KBM-7 (cell line): Measurements from ENCODE around the gene PAX4.
A peak's percentile ranks its signal among the peaks of the same experiment; 100 is the strongest.
"Not testable (repeated sequence)": the region's sequence is repeated elsewhere in the genome, so short reads cannot be mapped to it uniquely, and the experiment has no call there.

ENCODE experiments used
- DNase-seq: peaks from one replicate; pipeline ENCODE4 v3.0.0-alpha.2; 2015
- in situ Hi-C: fragments of 300-500 bp; cut with MboI; formaldehyde crosslinking; loops from 2 replicates; pipeline ENCODE4 v1.14.3; 2020; ENCODE audit warnings: low sequenced_read_pairs, low pct_unique_long_range_greater_than_20kb, mixed read lengths

Gene PAX4

DNA sequence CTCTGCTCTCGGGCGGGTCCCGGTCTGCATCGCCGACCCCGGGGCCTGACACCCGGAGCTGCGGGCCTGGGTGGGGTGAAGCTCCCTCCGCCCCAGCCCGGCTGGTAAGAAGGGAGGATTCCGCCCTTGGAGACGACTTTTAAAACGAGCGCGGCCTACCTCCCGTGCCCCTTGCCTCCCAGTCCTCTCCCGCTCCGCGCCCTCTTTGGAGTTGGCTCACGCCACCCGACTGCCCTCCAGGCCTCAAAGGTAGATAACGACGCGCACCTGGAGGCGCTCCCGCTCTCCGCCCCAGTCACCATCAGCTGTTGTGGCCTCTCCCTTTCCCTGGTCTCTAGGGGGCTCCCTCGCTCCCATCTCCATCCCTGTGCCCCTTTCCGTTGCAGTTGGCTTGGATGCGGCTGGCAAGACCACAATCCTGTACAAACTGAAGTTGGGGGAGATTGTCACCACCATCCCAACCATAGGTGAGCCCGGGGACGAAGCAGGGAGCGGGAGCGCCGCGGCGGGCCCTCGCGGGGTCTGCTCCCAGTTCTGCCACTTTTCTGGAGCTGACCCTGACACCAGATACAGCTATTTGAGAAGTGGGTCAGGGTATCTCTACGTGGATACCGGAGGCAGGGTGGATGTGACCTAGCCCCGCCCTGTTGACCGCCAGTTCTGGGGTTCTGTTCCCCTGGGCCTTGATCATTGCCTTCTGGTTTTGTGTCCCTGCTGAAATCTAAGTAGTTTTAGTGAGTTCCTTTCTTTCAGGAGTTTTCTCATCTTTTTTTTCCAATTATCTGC lies 29.1 kb downstream of the PAX4 start:
- in situ Hi-C loops: no loop called here
- DNase-seq: peak; percentile 55

- in situ Hi-C loops: no loop called here
- DNase-seq: peak; percentile 43
These were observed 29.8 kb downstream of the PAX4 start, which contains the start of gene ARF5 for GRCh38 chr7:127588019-127588696. TSS of gene ARF5 (plus strand) at chr7:127588411. CDS start at chr7:127588499, 88 bp downstream.

GRCh38 chr7:127587663-127588018 lies 30.3 kb downstream of the PAX4 start:
- in situ Hi-C loops: no loop called here
- DNase-seq: no peak

DNA sequence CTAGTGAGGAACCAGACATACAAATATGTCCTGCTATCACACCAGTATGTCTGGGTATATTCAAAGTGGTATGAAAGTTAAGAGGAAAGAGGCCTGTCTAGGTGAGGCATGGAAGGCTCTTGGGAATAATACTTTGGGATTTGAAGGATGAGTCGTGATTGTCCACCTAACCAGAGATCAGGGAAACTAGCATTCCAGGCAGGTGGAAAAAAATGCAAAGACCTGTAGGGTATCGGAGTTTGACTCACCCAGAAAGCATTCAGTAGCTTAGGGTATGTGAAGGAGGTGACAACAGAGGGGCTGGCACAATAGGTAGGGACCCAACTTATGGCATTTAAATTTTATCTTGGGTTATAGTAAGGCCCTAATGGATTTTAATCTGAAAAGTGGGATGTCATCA lies 31.6 kb downstream of the PAX4 start:
- in situ Hi-C loops: no loop called here
- DNase-seq: no peak

DNA sequence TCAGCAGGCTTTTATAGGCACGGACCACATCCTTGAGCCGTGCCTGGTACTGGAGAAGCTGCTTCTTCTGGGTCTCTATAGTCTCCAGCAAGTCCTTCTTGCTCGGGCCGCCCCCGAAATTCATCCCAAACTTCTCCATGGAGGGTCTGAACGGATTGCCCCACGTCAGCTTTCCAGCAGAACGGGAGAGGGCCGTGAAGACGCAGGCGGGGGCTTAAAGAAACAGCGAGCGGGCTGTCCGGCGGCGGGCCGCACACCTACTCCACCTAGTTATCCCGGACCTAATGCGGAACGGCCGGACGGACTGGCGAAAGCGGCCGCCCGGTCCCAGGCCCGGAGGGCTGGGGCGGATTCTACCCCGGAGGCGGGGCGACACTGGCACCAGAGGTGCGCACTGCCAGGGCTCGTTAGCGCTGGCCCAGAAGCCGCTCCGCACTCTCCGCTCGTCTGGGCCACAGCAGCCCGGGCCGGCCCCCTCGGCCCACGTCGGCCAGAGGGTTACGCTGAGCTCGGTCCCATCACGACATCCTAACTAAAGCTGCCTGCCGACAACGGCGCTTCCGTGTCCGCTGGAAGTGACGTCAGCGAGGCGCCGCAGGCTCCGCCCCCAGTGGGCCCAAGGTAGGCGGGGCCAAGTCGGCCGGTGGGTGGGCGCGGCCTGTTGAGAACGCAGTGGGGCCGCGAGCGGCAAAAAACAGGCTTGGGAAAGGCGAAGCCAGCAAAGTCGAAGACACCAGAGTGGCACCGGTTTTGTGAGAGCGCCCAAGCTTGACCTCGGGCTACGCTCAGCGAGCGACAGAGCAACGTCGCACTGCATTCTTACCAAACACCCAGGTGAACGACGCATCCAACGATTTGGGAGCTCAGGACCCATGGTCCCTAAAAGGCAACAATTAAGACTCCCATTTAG lies 32.6 kb downstream of the PAX4 start, which contains the start of gene GCC1:
Gene GCC1 (minus strand): TSS at position 553 of the 910 bp plus-strand sequence. CDS start 414 bp downstream, at position 139.
- DNase-seq: peak; percentile 89
- in situ Hi-C loops: no loop called here

DNA sequence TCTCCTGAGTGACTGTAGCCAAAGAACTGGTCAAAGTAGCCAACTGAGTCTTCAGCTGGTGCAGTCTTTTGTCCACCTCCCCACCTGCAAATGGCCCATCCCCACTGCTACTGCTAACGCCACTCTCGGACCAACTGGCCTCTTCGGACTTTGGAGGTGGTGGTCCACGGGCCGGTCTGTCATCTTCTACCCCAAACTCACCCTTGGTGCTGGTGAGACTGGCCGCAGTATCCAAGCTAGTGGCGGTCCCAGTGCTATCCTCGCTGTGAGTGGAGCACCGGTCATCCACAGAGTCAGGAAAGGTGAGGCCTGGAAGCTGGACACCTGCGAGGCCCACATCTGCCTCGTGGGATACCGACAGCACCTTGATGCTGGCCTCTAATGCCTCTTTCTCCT lies 33.3 kb downstream of the PAX4 start:
- in situ Hi-C loops: no loop called here
- DNase-seq: no peak

DNA sequence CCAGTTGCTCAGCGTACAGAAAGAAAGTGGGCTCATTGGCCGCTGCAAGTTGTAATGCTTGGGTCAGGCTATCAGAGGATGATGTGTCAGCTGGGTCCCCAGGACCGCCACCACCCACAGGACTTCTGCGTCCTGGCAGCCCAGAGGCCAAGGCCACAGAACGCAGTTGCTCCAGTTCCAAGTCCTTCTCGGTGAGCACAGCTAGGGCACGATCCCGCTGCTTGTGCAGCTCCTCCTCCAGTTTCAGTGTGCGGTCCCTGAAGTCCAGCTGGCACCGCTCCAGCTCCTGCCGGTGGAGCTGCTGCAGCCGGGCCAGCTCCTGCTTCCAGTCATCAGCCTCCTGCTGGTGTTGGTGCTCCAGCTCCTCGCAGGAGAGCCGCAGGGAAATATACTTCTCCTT lies 35.6 kb downstream of the PAX4 start:
- in situ Hi-C loops: no loop called here
- no peak for DNase-seq

- no peak for DNase-seq
These were observed 36.2 kb downstream of the PAX4 start for GRCh38 chr7:127581716-127582115.

DNA sequence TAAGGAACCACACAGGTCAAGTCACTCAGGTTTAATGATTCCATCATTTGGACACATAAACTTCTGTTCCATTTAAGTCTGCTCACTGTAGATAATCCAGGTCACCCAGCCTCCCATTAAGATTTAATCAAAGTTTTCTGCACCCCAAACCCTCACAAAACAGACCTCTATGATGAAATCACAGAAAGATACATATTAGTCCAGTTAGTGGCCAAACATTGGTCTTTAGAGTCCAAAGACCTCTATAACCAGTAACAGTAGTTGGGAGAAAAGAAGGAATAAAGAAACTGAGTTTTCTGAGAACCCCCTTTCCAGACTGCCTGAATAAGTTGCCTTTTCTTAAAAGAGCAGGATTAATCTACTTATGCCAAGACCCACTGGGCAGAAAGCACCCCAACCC lies 37.3 kb downstream of the PAX4 start:
- no peak for DNase-seq
- in situ Hi-C loops: no loop called here

More at GRCh38 chr7:127581716-127582115, 36.2 kb downstream of the PAX4 start:
- in situ Hi-C loops: no loop called here

DNA sequence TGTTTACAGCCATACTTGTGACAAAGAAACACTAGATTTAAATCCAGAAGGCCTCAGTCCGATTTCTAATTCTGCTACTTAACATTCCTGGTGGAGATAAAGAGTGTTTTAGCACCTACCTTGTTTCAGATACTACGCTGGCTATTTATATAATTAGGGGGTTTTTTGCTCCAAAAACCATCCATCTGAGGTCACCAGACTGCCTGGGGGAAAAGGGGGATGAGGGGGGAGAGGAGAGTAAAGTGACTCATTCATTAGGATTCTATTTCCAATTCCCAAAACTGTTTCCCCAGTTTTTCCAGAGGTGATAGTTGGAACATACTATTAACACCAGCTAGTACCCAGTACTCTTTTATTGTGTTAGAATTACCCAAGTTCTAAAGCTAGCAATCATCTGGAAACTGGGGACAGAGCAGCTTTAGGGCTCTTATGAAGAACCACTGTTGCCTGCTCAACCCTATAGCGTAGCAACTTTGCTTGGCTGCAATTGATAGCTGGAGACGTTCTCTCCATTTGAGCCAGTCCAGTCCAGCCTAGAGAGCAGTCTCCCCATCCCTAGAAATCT lies 39.1 kb downstream of the PAX4 start:
- in situ Hi-C loops: no loop called here
- DNase-seq: no peak

- DNase-seq: no peak
- in situ Hi-C loops: no loop called here
These were observed 39.8 kb downstream of the PAX4 start for GRCh38 chr7:127578036-127578684.

DNA sequence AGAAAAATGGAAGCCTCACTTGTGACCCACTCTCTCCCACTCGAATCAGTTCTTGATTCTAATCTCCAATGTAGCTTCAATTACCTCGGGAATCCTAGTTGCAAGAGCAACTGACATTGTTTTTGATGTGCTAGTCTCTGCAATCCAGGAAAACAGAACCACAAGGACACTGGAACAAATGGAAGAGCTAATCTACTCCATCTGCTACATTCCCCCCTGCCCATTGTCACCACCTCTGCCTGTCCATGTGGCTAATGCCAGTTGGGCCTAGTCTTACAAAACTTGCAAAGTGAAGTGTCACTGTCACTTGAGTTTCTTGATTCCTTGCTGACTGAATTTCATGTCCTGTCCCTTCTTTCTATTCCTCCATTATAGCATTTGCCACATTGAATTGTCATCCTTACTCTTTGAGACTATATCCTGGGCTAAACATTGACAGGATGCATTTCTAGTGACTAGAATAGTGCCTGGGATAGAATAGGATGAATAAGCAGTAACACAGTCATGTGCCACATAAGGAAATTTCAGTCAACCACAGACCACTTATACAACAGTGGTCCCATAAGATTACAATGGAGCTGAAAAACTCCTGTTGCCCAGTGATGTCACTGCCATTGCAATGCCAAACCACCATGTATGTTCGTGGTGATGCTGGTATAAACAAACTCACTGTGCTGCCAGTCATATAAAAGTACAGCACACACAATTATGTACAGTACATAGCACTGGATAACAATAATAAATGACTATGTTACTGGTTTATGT lies 46.0 kb downstream of the PAX4 start:
- in situ Hi-C loops: no loop called here
- DNase-seq: no peak

DNA sequence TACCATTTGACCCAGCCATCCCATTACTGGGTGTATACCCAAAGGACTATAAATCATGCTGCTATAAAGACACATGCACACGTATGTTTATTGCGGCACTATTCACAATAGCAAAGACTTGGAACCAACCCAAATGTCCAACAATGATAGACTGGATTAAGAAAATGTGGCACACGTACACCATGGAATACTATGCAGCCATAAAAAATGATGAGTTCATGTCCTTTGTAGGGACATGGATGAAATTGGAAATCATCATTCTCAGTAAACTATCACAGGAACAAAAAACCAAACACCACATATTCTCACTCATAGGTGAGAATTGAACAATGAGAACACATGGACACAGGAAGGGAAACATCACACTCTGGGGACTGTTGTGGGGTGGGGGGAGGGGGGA lies 49.9 kb downstream of the PAX4 start:
- DNase-seq, in situ Hi-C loops: not testable (repeated sequence)

DNA sequence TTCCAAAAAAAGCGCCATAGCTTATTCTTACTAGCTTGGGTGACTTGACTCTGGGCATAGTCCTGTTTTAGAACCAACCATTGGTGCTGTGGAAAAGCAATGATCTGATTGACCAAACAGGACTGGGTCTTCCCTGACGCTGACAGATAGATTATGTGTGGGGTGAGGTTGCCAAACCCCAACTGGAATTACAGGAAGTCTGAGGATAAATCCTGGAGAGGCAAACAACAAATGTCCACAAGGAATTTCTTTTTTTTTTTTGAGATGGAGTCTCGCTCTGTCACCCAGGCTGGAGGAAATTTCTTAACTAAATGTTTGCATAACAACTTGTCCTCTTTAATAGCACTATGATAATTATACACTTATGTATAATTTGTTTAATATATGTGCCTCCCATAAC lies 51.7 kb downstream of the PAX4 start:
- in situ Hi-C loops: no loop called here
- no peak for DNase-seq
